GM12878 (cell line): ENCODE measurements around the gene PSME3IP1. TPM values are rescaled to one million over a fixed set of nuclear protein-coding genes. Genes with fewer than 3 reads are reported as not detected.

Source experiments
- GATAD2B ChIP-seq: fragments of 450-650 bp; conservative IDR thresholded peaks from 2 replicates; pipeline ENCODE4 v1.6.1; 2017; ENCODE audit warnings: low read depth, mild to moderate bottlenecking, moderate library complexity
- SRF ChIP-seq, 2 experiments: IDR thresholded peaks; 2 replicates each; pipeline ENCODE4 v1.6.1; 2011; ENCODE audit warnings: low read depth in 2 of 2, low read length in 2 of 2, mild to moderate bottlenecking in 1 of 2, moderate library complexity in 1 of 2
- TCF3 ChIP-seq: IDR thresholded peaks from 2 replicates; pipeline ENCODE4 v1.6.1; 2012; ENCODE audit warnings: low read depth, mild to moderate bottlenecking, low read length, borderline replicate concordance; ENCODE audit not compliant: insufficient read depth
- ZNF274 ChIP-seq: IDR thresholded peaks from one replicate; pipeline ENCODE4 v1.8.0; 2011; ENCODE audit not compliant: insufficient read length, insufficient read depth
- polyA plus RNA-seq, 11 experiments: library from polyadenylated mRNA; depleted of rRNA in 4 of 11; unstranded in 6 of 11; stranded (reverse) in 5 of 11; fragments of >200 nt; fragmentation: Nextera tagmentation in 4 of 11; fragmentation: Illumina TruSeq in 1 of 11; extraction: Ambion mirVana in 4 of 11; extraction: Trizol in 1 of 11; gene quantifications; 1 replicate in 1 of 11; 2 replicates in 10 of 11; pipeline versions ENCODE4 v1.2.1 to v1.2.3, GENCODE V29; 2011 to 2016; ENCODE audit warnings: inconsistent platforms in 2 of 11, missing spikeins in 2 of 11, low read depth in 1 of 11
- total RNA-seq, 4 experiments: library from RNA; depleted of rRNA in 3 of 4; stranded (reverse); fragments of >200 nt in 3 of 4; fragmentation: Illumina TruSeq in 1 of 4; extraction: Trizol in 1 of 4; gene quantifications; 2 replicates each; pipeline versions ENCODE4 v1.2.1 to v1.2.3, GENCODE V29; 2013 to 2021
- TF ChIP-seq, protein P1 (sequence below): fragments of 450-650 bp; formaldehyde crosslinking; IDR thresholded peaks from 2 replicates; pipeline ENCODE4 v1.4.0; 2020; ENCODE audit warnings: mild to moderate bottlenecking, moderate library complexity
- TF ChIP-seq, protein P2 (sequence below), 3 experiments: IDR thresholded peaks in 2 of 3; conservative IDR thresholded peaks in 1 of 3; 2 replicates each; pipeline ENCODE4 v1.5.1; 2011; ENCODE audit warnings: low read depth in 3 of 3, low read length in 3 of 3, mild to moderate bottlenecking in 3 of 3, control low read depth in 2 of 3, moderate library complexity in 2 of 3, inconsistent platforms in 1 of 3, mixed read lengths in 1 of 3; ENCODE audit not compliant: control insufficient read depth in 2 of 3, insufficient read depth in 1 of 3; ENCODE audit errors: extremely low read depth in 1 of 3
- TF ChIP-seq, protein P3 (sequence below): fragments of 450-650 bp; IDR thresholded peaks from 2 replicates; pipeline ENCODE4 v1.6.1; 2016; ENCODE audit warnings: mild to moderate bottlenecking, moderate library complexity, borderline replicate concordance
- TF ChIP-seq, protein P4 (sequence below): fragments of 450-650 bp; IDR thresholded peaks from 2 replicates; pipeline ENCODE4 v1.6.1; 2017; ENCODE audit warnings: borderline replicate concordance
- TF ChIP-seq, protein P5 (sequence below): fragments of 450-650 bp; formaldehyde crosslinking; IDR thresholded peaks from 2 replicates; pipeline ENCODE4 v1.4.0; 2022; ENCODE audit warnings: mild to moderate bottlenecking, moderate library complexity

PSME3IP1 gene
- total and polyA plus RNA-seq, 10 of the 15 experiments (the other 5 are each of a cell fraction or from before 2014, with no cell fraction given) = 67.9 to 174 (median 111) TPM

DNA sequence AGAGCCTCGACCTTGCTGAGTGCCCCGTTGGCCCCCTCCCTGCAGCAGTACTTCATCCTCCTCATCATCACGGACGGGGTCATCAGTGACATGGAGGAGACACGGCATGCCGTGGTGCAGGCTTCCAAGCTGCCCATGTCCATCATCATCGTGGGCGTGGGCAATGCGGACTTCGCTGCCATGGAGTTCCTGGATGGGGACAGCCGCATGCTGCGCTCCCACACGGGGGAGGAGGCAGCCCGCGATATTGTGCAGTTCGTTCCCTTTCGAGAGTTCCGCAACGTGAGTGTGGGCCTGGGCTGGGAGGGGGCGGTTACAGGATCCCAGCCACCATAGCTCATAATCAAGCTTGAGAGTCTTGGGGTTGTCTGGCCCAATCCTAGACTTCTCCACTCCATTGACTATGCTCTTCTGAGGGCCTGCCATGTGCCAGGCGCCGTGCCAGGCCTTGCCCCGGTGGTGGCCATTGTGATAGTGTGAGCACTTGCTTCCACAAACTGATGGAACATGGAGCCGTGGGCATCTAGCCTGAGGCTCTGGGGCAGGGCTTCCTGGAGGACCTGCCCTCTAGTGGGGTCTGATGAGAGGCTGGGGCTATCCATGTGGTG, 39.7 kb downstream of the PSME3IP1 start (continued):
- TF ChIP-seq, protein P1, sequence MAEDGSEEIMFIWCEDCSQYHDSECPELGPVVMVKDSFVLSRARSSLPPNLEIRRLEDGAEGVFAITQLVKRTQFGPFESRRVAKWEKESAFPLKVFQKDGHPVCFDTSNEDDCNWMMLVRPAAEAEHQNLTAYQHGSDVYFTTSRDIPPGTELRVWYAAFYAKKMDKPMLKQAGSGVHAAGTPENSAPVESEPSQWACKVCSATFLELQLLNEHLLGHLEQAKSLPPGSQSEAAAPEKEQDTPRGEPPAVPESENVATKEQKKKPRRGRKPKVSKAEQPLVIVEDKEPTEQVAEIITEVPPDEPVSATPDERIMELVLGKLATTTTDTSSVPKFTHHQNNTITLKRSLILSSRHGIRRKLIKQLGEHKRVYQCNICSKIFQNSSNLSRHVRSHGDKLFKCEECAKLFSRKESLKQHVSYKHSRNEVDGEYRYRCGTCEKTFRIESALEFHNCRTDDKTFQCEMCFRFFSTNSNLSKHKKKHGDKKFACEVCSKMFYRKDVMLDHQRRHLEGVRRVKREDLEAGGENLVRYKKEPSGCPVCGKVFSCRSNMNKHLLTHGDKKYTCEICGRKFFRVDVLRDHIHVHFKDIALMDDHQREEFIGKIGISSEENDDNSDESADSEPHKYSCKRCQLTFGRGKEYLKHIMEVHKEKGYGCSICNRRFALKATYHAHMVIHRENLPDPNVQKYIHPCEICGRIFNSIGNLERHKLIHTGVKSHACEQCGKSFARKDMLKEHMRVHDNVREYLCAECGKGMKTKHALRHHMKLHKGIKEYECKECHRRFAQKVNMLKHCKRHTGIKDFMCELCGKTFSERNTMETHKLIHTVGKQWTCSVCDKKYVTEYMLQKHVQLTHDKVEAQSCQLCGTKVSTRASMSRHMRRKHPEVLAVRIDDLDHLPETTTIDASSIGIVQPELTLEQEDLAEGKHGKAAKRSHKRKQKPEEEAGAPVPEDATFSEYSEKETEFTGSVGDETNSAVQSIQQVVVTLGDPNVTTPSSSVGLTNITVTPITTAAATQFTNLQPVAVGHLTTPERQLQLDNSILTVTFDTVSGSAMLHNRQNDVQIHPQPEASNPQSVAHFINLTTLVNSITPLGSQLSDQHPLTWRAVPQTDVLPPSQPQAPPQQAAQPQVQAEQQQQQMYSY = no peak
- TF ChIP-seq, protein P2, sequence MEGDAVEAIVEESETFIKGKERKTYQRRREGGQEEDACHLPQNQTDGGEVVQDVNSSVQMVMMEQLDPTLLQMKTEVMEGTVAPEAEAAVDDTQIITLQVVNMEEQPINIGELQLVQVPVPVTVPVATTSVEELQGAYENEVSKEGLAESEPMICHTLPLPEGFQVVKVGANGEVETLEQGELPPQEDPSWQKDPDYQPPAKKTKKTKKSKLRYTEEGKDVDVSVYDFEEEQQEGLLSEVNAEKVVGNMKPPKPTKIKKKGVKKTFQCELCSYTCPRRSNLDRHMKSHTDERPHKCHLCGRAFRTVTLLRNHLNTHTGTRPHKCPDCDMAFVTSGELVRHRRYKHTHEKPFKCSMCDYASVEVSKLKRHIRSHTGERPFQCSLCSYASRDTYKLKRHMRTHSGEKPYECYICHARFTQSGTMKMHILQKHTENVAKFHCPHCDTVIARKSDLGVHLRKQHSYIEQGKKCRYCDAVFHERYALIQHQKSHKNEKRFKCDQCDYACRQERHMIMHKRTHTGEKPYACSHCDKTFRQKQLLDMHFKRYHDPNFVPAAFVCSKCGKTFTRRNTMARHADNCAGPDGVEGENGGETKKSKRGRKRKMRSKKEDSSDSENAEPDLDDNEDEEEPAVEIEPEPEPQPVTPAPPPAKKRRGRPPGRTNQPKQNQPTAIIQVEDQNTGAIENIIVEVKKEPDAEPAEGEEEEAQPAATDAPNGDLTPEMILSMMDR (IDR thresholded peaks at IDR 0.05 in 2 of 3, conservative IDR thresholded peaks at IDR 0.05 in 1 of 3; ENCODE audit: control insufficient read depth in 2 of 3, extremely low read depth in 1 of 3, insufficient read depth in 1 of 3, low read depth in 3 of 3, low read length in 3 of 3) = no peak
- no peak for TF ChIP-seq ZNF274
- TF ChIP-seq GATAD2B = no peak
- TF ChIP-seq TCF3 = no peak
- TF ChIP-seq, protein P3, sequence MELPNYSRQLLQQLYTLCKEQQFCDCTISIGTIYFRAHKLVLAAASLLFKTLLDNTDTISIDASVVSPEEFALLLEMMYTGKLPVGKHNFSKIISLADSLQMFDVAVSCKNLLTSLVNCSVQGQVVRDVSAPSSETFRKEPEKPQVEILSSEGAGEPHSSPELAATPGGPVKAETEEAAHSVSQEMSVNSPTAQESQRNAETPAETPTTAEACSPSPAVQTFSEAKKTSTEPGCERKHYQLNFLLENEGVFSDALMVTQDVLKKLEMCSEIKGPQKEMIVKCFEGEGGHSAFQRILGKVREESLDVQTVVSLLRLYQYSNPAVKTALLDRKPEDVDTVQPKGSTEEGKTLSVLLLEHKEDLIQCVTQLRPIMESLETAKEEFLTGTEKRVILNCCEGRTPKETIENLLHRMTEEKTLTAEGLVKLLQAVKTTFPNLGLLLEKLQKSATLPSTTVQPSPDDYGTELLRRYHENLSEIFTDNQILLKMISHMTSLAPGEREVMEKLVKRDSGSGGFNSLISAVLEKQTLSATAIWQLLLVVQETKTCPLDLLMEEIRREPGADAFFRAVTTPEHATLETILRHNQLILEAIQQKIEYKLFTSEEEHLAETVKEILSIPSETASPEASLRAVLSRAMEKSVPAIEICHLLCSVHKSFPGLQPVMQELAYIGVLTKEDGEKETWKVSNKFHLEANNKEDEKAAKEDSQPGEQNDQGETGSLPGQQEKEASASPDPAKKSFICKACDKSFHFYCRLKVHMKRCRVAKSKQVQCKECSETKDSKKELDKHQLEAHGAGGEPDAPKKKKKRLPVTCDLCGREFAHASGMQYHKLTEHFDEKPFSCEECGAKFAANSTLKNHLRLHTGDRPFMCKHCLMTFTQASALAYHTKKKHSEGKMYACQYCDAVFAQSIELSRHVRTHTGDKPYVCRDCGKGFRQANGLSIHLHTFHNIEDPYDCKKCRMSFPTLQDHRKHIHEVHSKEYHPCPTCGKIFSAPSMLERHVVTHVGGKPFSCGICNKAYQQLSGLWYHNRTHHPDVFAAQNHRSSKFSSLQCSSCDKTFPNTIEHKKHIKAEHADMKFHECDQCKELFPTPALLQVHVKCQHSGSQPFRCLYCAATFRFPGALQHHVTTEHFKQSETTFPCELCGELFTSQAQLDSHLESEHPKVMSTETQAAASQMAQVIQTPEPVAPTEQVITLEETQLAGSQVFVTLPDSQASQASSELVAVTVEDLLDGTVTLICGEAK = no peak
- TF ChIP-seq, protein P4, sequence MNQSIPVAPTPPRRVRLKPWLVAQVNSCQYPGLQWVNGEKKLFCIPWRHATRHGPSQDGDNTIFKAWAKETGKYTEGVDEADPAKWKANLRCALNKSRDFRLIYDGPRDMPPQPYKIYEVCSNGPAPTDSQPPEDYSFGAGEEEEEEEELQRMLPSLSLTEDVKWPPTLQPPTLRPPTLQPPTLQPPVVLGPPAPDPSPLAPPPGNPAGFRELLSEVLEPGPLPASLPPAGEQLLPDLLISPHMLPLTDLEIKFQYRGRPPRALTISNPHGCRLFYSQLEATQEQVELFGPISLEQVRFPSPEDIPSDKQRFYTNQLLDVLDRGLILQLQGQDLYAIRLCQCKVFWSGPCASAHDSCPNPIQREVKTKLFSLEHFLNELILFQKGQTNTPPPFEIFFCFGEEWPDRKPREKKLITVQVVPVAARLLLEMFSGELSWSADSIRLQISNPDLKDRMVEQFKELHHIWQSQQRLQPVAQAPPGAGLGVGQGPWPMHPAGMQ = no peak
- TF ChIP-seq, protein P5, sequence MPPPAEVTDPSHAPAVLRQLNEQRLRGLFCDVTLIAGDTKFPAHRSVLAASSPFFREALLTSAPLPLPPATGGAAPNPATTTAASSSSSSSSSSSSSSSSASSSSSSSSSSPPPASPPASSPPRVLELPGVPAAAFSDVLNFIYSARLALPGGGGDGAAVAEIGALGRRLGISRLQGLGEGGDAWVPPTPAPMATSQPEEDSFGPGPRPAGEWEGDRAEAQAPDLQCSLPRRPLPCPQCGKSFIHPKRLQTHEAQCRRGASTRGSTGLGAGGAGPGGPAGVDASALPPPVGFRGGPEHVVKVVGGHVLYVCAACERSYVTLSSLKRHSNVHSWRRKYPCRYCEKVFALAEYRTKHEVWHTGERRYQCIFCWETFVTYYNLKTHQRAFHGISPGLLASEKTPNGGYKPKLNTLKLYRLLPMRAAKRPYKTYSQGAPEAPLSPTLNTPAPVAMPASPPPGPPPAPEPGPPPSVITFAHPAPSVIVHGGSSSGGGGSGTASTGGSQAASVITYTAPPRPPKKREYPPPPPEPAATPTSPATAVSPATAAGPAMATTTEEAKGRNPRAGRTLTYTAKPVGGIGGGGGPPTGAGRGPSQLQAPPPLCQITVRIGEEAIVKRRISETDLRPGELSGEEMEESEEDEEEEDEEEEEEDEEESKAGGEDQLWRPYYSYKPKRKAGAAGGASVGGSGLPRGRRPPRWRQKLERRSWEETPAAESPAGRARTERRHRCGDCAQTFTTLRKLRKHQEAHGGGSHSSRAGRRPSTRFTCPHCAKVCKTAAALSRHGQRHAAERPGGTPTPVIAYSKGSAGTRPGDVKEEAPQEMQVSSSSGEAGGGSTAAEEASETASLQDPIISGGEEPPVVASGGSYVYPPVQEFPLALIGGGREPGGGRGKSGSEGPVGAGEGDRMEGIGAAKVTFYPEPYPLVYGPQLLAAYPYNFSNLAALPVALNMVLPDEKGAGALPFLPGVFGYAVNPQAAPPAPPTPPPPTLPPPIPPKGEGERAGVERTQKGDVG (CRISPR knock-in tag) = no peak
- TF ChIP-seq SRF (IDR thresholded peaks at IDR 0.05; ENCODE audit: low read depth in 2 of 2, low read length in 2 of 2) = no peak
